Renal cortical epithelial cell (primary cell): Measurements from ENCODE around the gene ATP8B2. TPM values are rescaled to one million over a fixed set of nuclear protein-coding genes. Genes with fewer than 3 reads are reported as not detected.

Source experiments
- DNase-seq: peaks from one replicate; pipeline ENCODE4 v3.0.0-alpha.2; 2011; ENCODE audit warnings: low read depth
- total RNA-seq: library from RNA; depleted of rRNA; stranded (reverse); fragments of >200 nt; gene quantifications from 2 replicates; pipeline ENCODE4 v1.2.3, GENCODE V29; 2014

ATP8B2 gene
- total RNA-seq, 1 donor from 2014 or later, result 46.3 TPM

DNA sequence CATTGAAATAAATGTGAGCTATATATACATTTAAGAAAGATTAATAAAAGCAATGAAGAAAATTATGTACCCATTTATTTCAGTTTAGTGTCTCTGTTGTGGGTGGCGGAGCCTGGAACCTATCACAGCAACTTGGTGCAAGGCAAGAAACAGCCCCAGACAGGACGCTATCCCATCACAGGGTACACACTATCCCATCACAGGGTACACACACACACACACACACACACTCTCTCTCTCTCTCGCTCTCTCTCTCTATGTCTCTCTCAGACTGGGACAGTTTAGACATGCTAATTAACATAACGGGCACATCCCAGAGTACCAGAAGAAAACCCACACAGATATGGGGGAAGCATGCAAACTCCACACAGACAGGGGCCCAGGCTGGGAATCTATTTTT, 73.4 kb downstream of the ATP8B2 start:
- DNase-seq, result no peak

DNA sequence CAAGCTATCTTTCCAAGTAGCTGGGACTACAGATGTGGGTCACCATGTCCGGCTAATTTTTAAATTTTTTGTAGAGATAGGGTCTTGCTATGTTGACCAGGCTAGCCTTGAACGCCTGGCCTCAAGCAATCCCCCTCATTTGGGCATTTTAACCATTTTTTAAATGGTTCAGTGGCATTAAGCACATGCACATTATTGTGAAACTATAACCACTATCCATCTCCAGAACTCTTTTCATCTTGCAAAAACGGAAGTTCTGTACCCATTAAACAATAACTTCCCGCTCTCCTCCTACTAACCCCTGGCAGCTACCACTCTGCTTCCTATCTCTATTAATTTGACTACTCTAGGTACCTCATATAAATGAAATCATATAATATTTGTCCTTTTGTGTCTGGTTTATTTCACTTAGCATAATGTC, 75.1 kb downstream of the ATP8B2 start:
- DNase-seq, result no peak

Other genes with a start within 250 kb of the ATP8B2 start
- gene NUP210L, start 170.5 kb upstream of the ATP8B2 start, total RNA-seq, result 0.05 TPM in 1 of 2 replicates, not detected in the other
- 654 and 806 TPM in 2 replicates for gene TPM3, start 133.4 kb upstream of the ATP8B2 start, total RNA-seq
- gene CFAP141, start 119.2 kb upstream of the ATP8B2 start, total RNA-seq, result not detected in 2 replicates
- gene UBAP2L, start 104.6 kb upstream of the ATP8B2 start, total RNA-seq, result 21.9 and 127 TPM in 2 replicates
- 46.1 and 132 TPM in 2 replicates for gene HAX1, start 52.9 kb upstream of the ATP8B2 start, total RNA-seq
- gene AQP10, start 4.4 kb upstream of the ATP8B2 start, total RNA-seq, result not detected in 2 replicates
- 13.9 and 14.6 TPM in 2 replicates for gene IL6R, start 79.8 kb downstream of the ATP8B2 start, total RNA-seq
- gene TDRD10, start 176.7 kb downstream of the ATP8B2 start, total RNA-seq, result 0.10 TPM in 1 of 2 replicates, not detected in the other
- gene SHE, start 176.9 kb downstream of the ATP8B2 start, total RNA-seq, result 0.17 and 0.35 TPM in 2 replicates
- 19.1 and 41.2 TPM in 2 replicates for gene UBE2Q1, start 233.1 kb downstream of the ATP8B2 start, total RNA-seq
- 0.17 and 0.55 TPM in 2 replicates for gene CHRNB2, start 242.3 kb downstream of the ATP8B2 start, total RNA-seq